OCI-LY1 (cell line): ENCODE data around the gene GOLGA6L22.
"Not testable (repeated sequence)": the region's sequence is repeated elsewhere in the genome, so short reads cannot be mapped to it uniquely, and the experiment has no call there.

Source experiments
- H2AFZ ChIP-seq: fragments of 200-600 bp; sonication (generic), shearing (Covaris generic); 2 replicates; pipeline ENCODE4 v1.6.0; 2014; ENCODE audit warnings: antibody characterized with exemption, mild to moderate bottlenecking, low read length
- H3F3A ChIP-seq: fragments of 200-600 bp; sonication (generic), shearing (Covaris generic); 2 replicates; pipeline ENCODE4 v1.6.0; 2014; ENCODE audit warnings: mild to moderate bottlenecking, antibody characterized with exemption, low read length, moderate library complexity; ENCODE audit not compliant: insufficient read depth
- H3K27ac ChIP-seq: fragments of 200-600 bp; sonication (generic); 2 replicates; pipeline ENCODE4 v1.5.1; 2014; ENCODE audit warnings: low read length, mixed run types, mild to moderate bottlenecking, low read depth; ENCODE audit not compliant: poor library complexity, severe bottlenecking
- H3K27me3 ChIP-seq: fragments of 200-600 bp; sonication (generic); 2 replicates; pipeline ENCODE4 v1.6.0; 2014; ENCODE audit warnings: antibody characterized with exemption, mild to moderate bottlenecking, low read length, moderate library complexity; ENCODE audit not compliant: insufficient read depth
- H3K36me3 ChIP-seq: fragments of 200-600 bp; sonication (generic); 2 replicates; pipeline ENCODE4 v1.6.1; 2014; ENCODE audit warnings: mild to moderate bottlenecking, antibody characterized with exemption, low read length, moderate library complexity, mixed read lengths; ENCODE audit not compliant: insufficient read depth
- H3K4me1 ChIP-seq: fragments of 200-600 bp; sonication (generic); 2 replicates; pipeline ENCODE4 v1.5.1; 2014; ENCODE audit warnings: mild to moderate bottlenecking, low read length, moderate library complexity; ENCODE audit not compliant: insufficient read depth, severe bottlenecking
- H3K4me2 ChIP-seq: fragments of 200-600 bp; sonication (generic), shearing (Covaris generic); 2 replicates; pipeline ENCODE4 v1.6.1; 2014; ENCODE audit warnings: low read length
- H3K4me3 ChIP-seq: fragments of 200-600 bp; sonication (generic); 2 replicates; pipeline ENCODE4 v1.5.1; 2014; ENCODE audit warnings: low read length, low read depth, mild to moderate bottlenecking, mixed read lengths; ENCODE audit not compliant: poor library complexity, severe bottlenecking
- H3K79me2 ChIP-seq: fragments of 200-600 bp; shearing (Covaris generic); 2 replicates; pipeline ENCODE4 v1.6.1; 2016; ENCODE audit warnings: mixed run types, low read length, mixed read lengths; ENCODE audit not compliant: insufficient read depth
- H3K9ac ChIP-seq: fragments of 200-600 bp; sonication (generic), shearing (Covaris generic); 2 replicates; pipeline ENCODE4 v1.6.1; 2014; ENCODE audit warnings: mild to moderate bottlenecking, low read length, mixed read lengths
- H3K9me2 ChIP-seq: fragments of 200-600 bp; sonication (generic), shearing (Covaris generic); 2 replicates; pipeline ENCODE4 v1.6.1; 2014; ENCODE audit warnings: low read depth, mild to moderate bottlenecking, low read length, mixed read lengths
- H3K9me3 ChIP-seq: fragments of 200-600 bp; shearing (Covaris generic); 2 replicates; pipeline ENCODE4 v1.6.1; 2014; ENCODE audit warnings: low read length, mixed read lengths
- H4K20me1 ChIP-seq: fragments of 200-600 bp; sonication (generic), shearing (Covaris generic); 2 replicates; pipeline ENCODE4 v1.6.0; 2016; ENCODE audit warnings: mild to moderate bottlenecking, low read length; ENCODE audit not compliant: insufficient read depth

The GOLGA6L22 gene

GRCh38 chr15:22458603-22459002 is at the start of gene GOLGA6L22:
Gene GOLGA6L22, plus strand, starts transcription at chr15:22458903. Its CDS starts 91 bp downstream, at chr15:22458994.
- not testable (repeated sequence) for H3K9me2 ChIP-seq, H3K4me3 ChIP-seq, H3K4me1 ChIP-seq, H3K79me2 ChIP-seq, H3K4me2 ChIP-seq, H2AFZ ChIP-seq, H3K36me3 ChIP-seq, H3F3A ChIP-seq, H3K9ac ChIP-seq, H3K9me3 ChIP-seq, H3K27me3 ChIP-seq, H3K27ac ChIP-seq, H4K20me1 ChIP-seq

DNA sequence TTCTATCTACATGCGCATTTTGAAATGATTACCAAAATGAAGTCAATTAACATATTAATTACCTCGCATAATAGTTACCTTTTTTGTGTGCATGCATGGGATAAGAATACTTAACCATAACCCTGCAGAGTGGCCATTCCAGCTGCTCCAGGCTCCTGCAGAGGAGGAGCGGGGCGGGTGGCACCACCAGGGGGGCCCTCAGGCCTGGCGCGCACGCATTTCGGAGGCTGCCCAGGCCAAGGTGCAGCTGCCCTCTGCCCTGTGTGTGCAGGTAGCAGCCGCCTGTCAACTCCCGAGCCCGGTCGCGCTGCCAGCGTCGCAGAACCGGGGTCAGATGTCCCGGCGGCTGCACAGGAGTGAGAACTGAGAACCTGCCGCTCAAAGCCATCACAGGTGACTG is 41.4 kb upstream of the GOLGA6L22 start:
- H3K36me3 ChIP-seq, H3K9me2 ChIP-seq, H3K4me1 ChIP-seq, H3K27me3 ChIP-seq, H3K79me2 ChIP-seq, H3K9me3 ChIP-seq, H3K4me3 ChIP-seq, H3K9ac ChIP-seq, H3F3A ChIP-seq, H2AFZ ChIP-seq, H3K27ac ChIP-seq, H4K20me1 ChIP-seq, H3K4me2 ChIP-seq: not testable (repeated sequence)

DNA sequence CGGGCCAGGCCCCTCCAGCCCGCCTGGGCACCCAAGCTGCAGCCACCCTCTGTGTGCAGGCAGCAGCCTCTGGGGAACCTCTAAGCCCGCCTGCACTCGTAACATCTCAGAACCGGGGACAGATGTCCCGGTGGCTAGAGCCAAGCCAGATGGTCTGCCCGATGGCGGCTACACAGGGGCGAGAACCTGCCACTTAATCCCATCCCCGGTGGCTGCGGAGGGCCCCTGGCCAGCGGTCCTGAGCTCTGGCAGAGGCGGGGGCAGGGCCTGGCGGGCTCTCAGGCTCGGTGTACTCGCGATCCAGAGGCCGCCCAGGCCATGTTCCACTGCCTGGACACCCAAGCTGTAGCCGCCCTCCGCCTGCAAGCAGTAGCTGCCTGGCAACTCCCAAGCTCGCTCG is 40.9 kb upstream of the GOLGA6L22 start:
- H3K4me2 ChIP-seq, H3K27ac ChIP-seq, H3K27me3 ChIP-seq, H3K4me3 ChIP-seq, H3K9me3 ChIP-seq, H2AFZ ChIP-seq, H3K9ac ChIP-seq, H3K4me1 ChIP-seq, H4K20me1 ChIP-seq, H3K79me2 ChIP-seq, H3K36me3 ChIP-seq, H3K9me2 ChIP-seq, H3F3A ChIP-seq: not testable (repeated sequence)

- H3K9me2 ChIP-seq, H3K4me1 ChIP-seq, H3K9me3 ChIP-seq, H3K27ac ChIP-seq, H4K20me1 ChIP-seq, H2AFZ ChIP-seq, H3K27me3 ChIP-seq, H3K4me2 ChIP-seq, H3K36me3 ChIP-seq, H3K9ac ChIP-seq, H3K4me3 ChIP-seq, H3F3A ChIP-seq, H3K79me2 ChIP-seq: not testable (repeated sequence)
Observed at GRCh38 chr15:22418212-22418611, 40.5 kb upstream of the GOLGA6L22 start.

- H3K9me2 ChIP-seq, H3K9ac ChIP-seq, H3K4me1 ChIP-seq, H3K4me3 ChIP-seq, H3K27ac ChIP-seq, H3F3A ChIP-seq, H3K79me2 ChIP-seq, H4K20me1 ChIP-seq, H3K27me3 ChIP-seq, H3K36me3 ChIP-seq, H2AFZ ChIP-seq, H3K4me2 ChIP-seq, H3K9me3 ChIP-seq: not testable (repeated sequence)
Observed at GRCh38 chr15:22418666-22419065, 40.0 kb upstream of the GOLGA6L22 start.

- not testable (repeated sequence) for H3K9ac ChIP-seq, H3K9me3 ChIP-seq, H3K4me1 ChIP-seq, H3K79me2 ChIP-seq, H3K27ac ChIP-seq, H3F3A ChIP-seq, H2AFZ ChIP-seq, H3K27me3 ChIP-seq, H3K9me2 ChIP-seq, H3K4me3 ChIP-seq, H3K36me3 ChIP-seq, H3K4me2 ChIP-seq, H4K20me1 ChIP-seq
Observed at GRCh38 chr15:22420340-22420739, 38.4 kb upstream of the GOLGA6L22 start.

DNA sequence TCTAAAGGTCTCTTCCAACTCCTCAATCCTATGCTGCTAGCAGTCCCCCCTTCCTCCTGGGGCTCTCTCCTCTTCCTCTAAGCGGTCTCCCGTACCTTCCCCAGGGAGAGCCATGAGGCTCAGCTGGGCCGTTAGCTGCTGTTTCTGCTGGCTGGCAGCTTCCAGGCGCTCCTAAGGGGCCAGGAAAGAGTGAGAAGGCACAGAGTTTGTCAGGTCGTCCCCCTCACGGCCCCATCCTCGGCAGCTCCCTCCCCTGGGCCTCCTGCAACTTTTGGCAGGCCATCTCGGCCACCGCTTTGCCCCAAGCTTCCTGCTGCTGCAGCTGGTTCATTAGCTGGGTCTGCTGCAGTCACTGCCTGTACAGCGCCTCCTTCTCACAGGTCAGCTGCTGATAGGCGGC is 29.3 kb upstream of the GOLGA6L22 start:
- H3K79me2 ChIP-seq, H3K4me2 ChIP-seq, H3F3A ChIP-seq, H3K27ac ChIP-seq, H3K9me2 ChIP-seq, H3K4me3 ChIP-seq, H3K9me3 ChIP-seq, H3K9ac ChIP-seq, H3K36me3 ChIP-seq, H3K4me1 ChIP-seq, H4K20me1 ChIP-seq, H2AFZ ChIP-seq, H3K27me3 ChIP-seq: not testable (repeated sequence)

- H3F3A ChIP-seq, H3K27me3 ChIP-seq, H3K4me1 ChIP-seq, H3K27ac ChIP-seq, H3K4me3 ChIP-seq, H3K9me3 ChIP-seq, H2AFZ ChIP-seq, H4K20me1 ChIP-seq, H3K9me2 ChIP-seq, H3K36me3 ChIP-seq, H3K4me2 ChIP-seq, H3K79me2 ChIP-seq, H3K9ac ChIP-seq: not testable (repeated sequence)
Observed at GRCh38 chr15:22431687-22432086, 27.0 kb upstream of the GOLGA6L22 start.
